CMK (cell line): ENCODE results near the gene DHTKD1.
"Not testable (repeated sequence)": the region's sequence is repeated elsewhere in the genome, so short reads cannot be mapped to it uniquely, and the experiment has no call there.

ENCODE experiments used
- DNase-seq: peaks from one replicate; pipeline ENCODE4 v3.0.0-alpha.2; 2010; ENCODE audit warnings: low read depth

Gene DHTKD1

GRCh38 chr10:12150163-12150562 is 81.4 kb downstream of the DHTKD1 start:
- no peak for DNase-seq

- no peak for DNase-seq
These were observed 85.8 kb downstream of the DHTKD1 start for GRCh38 chr10:12154516-12154915.

GRCh38 chr10:12156367-12157123 is 87.8 kb downstream of the DHTKD1 start:
- DNase-seq = no peak

GRCh38 chr10:12158111-12158510 is 89.4 kb downstream of the DHTKD1 start:
- no peak for DNase-seq

- no peak for DNase-seq
These were observed 91.9 kb downstream of the DHTKD1 start for GRCh38 chr10:12160664-12161063.

- DNase-seq = no peak
These were observed 94.2 kb downstream of the DHTKD1 start for GRCh38 chr10:12162927-12163326.

GRCh38 chr10:12164085-12164484 is 95.3 kb downstream of the DHTKD1 start:
- DNase-seq = no peak

GRCh38 chr10:12165036-12165435 is 96.3 kb downstream of the DHTKD1 start:
- DNase-seq = no peak

- no peak for DNase-seq
These were observed 97.4 kb downstream of the DHTKD1 start for GRCh38 chr10:12165999-12166775.

- not testable (repeated sequence) for DNase-seq
These were observed 102.8 kb downstream of the DHTKD1 start for GRCh38 chr10:12171512-12171911.
